PC-9 (cell line): ENCODE measurements around the gene UAP1L1. TPM values are rescaled to one million over a fixed set of nuclear protein-coding genes. Genes with fewer than 3 reads are reported as not detected.

Experiments used
- BruUV-seq: library from RNA; stranded (reverse); fragments of 400-500 nt; replicated peaks from 2 replicates; lab custom pipeline; 2021; lab: Mats Ljungman, UMichigan
- CTCF ChIA-PET: fragments of 300-600 bp; sonication (Branson Sonifier 250); formaldehyde crosslinking; loops from one replicate; lab custom pipeline; 2022; ENCODE audit warnings: antibody characterized with exemption; lab: Charles Lee
- POLR2A ChIA-PET: fragments of 300-600 bp; sonication (Branson Sonifier 250); formaldehyde crosslinking; loops from one replicate; lab custom pipeline; 2022; ENCODE audit warnings: antibody characterized with exemption; ENCODE audit not compliant: unreplicated experiment; lab: Charles Lee
- DNase-seq, 2 experiments: peaks; one replicate each; pipeline versions ENCODE4 v3.0.0 to v3.0.0-alpha.2; 2015 to 2022; ENCODE audit warnings: mixed read lengths in 1 of 2
- H2AFZ ChIP-seq: fragments of 200-600 bp; sonication (generic); 2 replicates; pipeline ENCODE4 v1.8.1; 2017; ENCODE audit warnings: antibody characterized with exemption
- H3F3A ChIP-seq: fragments of 200-600 bp; sonication (generic); 2 replicates; pipeline ENCODE4 v1.8.1; 2017; ENCODE audit warnings: antibody characterized with exemption, mild to moderate bottlenecking, low read depth; ENCODE audit not compliant: insufficient read depth
- H3K27ac ChIP-seq: fragments of 200-600 bp; sonication (generic); 2 replicates; pipeline ENCODE4 v1.6.1; 2016; ENCODE audit warnings: mixed run types
- H3K27me3 ChIP-seq: fragments of 200-600 bp; sonication (generic); 2 replicates; pipeline ENCODE4 v1.6.1; 2016; ENCODE audit warnings: low read depth, mixed run types; ENCODE audit not compliant: insufficient read depth
- H3K36me3 ChIP-seq: fragments of 200-600 bp; sonication (generic); 2 replicates; pipeline ENCODE4 v1.6.1; 2016; ENCODE audit warnings: low read depth, mixed run types
- H3K4me1 ChIP-seq: fragments of 200-600 bp; sonication (generic); replicated peaks from 2 replicates; pipeline ENCODE4 v1.6.1; 2016; ENCODE audit warnings: mixed run types; ENCODE audit not compliant: insufficient read depth
- H3K4me2 ChIP-seq: fragments of 200-600 bp; sonication (generic); 2 replicates; pipeline ENCODE4 v1.6.1; 2017; ENCODE audit warnings: mixed run types
- H3K4me3 ChIP-seq: fragments of 200-600 bp; sonication (generic); 2 replicates; pipeline ENCODE4 v1.6.1; 2016; ENCODE audit warnings: mixed run types
- H3K79me2 ChIP-seq: fragments of 200-600 bp; sonication (generic); 2 replicates; pipeline ENCODE4 v1.6.1; 2017; ENCODE audit warnings: low read depth, mixed run types
- H3K9me2 ChIP-seq: fragments of 200-600 bp; sonication (generic); 2 replicates; pipeline ENCODE4 v1.8.1; 2017; ENCODE audit warnings: mild to moderate bottlenecking; ENCODE audit not compliant: insufficient read depth
- H3K9me3 ChIP-seq: fragments of 200-600 bp; sonication (generic); 2 replicates; pipeline ENCODE4 v1.8.1; 2016; ENCODE audit warnings: low read depth; ENCODE audit not compliant: insufficient read depth
- H4K20me1 ChIP-seq: fragments of 200-600 bp; sonication (generic); 2 replicates; pipeline ENCODE4 v1.8.1; 2017; ENCODE audit not compliant: insufficient read depth
- EZH2 ChIP-seq: fragments of 200-600 bp; sonication (generic); IDR thresholded peaks from 2 replicates; pipeline ENCODE4 v1.8.0; 2017; ENCODE audit warnings: antibody characterized with exemption, low read depth
- intact Hi-C: fragments of 100-400 bp; cut with micrococcal nuclease; formaldehyde crosslinking; loops from one replicate; pipeline ENCODE4 v1.10.0; 2022; ENCODE audit not compliant: unreplicated experiment
- total RNA-seq: library from RNA; stranded (reverse); gene quantifications from 2 replicates; pipeline ENCODE4 v1.2.3, GENCODE V29; 2021
- TF ChIP-seq, protein P1 (sequence below): fragments of 200-600 bp; sonication (generic); conservative IDR thresholded peaks from 2 replicates; pipeline ENCODE4 v1.6.1; 2017; ENCODE audit warnings: mixed run types, antibody characterized with exemption, mild to moderate bottlenecking, moderate library complexity

Gene UAP1L1
- total RNA-seq, 1 experiment from 2014 or later = 9.9 TPM

DNA sequence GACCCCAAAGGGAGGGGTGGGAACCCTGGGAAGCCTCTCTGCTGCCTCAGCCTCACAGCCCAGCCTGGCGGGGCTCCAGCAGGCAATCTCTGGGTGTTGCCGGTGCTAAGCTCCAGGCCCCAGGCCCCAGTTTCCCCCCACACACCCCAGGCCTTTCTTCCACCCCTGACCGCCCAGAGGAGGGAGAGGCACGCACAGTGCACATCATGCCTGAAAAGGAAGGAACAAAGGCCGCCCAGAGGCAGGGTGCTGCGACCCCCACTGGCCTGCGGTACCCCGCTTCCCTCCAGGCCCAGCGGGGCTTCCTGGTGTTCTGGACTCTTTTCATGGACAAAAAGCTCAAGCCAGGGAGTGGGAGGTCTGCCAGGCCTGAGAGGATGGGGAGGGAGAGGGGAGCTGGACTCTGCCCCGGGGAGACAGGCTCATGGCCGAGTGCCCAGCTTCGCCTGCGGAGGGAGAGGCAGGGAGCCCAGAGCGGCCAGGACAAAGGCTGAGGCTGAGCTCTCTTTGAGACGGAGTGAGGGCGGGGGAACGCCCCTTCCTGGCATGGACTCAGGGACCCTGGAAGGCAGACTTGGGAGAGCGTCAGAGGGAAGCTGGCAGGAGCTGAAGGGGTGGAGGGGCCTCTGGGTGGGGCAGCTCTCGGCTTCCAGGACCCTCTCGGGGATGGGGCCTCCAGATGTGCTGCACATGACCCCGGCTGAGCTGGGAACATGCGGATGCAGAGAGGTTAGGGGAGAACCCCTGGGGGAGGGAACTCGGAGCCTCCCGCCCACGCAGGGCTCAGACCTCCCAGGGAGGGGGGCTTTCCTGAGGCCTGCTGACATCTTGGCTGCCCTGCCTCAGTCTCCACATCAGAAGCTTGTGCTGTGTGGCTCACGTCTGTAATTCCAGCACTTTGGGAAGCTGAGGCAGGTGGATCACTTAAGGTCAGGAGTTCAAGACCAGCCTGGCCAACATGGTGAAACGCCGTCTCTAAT lies 21.6 kb upstream of the UAP1L1 start:
- H3K79me2 ChIP-seq = no peaks in the 10 kb centered on the region
- H3K36me3 ChIP-seq = no peaks in the 10 kb centered on the region
- intact Hi-C loops = no loop called here
- H3K4me3 ChIP-seq = no peak overlapping the region
- no peak overlapping the region for H3K27ac ChIP-seq
- DNase-seq = peak in 1 of 2 experiments; percentile 2
- TF ChIP-seq, protein P1, sequence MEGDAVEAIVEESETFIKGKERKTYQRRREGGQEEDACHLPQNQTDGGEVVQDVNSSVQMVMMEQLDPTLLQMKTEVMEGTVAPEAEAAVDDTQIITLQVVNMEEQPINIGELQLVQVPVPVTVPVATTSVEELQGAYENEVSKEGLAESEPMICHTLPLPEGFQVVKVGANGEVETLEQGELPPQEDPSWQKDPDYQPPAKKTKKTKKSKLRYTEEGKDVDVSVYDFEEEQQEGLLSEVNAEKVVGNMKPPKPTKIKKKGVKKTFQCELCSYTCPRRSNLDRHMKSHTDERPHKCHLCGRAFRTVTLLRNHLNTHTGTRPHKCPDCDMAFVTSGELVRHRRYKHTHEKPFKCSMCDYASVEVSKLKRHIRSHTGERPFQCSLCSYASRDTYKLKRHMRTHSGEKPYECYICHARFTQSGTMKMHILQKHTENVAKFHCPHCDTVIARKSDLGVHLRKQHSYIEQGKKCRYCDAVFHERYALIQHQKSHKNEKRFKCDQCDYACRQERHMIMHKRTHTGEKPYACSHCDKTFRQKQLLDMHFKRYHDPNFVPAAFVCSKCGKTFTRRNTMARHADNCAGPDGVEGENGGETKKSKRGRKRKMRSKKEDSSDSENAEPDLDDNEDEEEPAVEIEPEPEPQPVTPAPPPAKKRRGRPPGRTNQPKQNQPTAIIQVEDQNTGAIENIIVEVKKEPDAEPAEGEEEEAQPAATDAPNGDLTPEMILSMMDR = no peak
- no peaks in the 10 kb centered on the region for H4K20me1 ChIP-seq
- CTCF ChIA-PET = interaction anchor here (0.6 to 1.3 kb wide), 4 partner anchors 9 to 268 kb away, joined by 3 to 7 read pairs (median 4); partner anchors contain the start of gene NPDC1
- H3K9me3 ChIP-seq = no peaks in the 10 kb centered on the region
- POLR2A ChIA-PET = no interaction called here
- no peaks in the 10 kb centered on the region for H3K9me2 ChIP-seq
- BruUV-seq = no TSS peak
- no peak overlapping the region for H2AFZ ChIP-seq
- no peak overlapping the region for H3K4me2 ChIP-seq
- H3K4me1 ChIP-seq = no peaks in the 10 kb centered on the region
- peaks cover 3% of the 10 kb centered on the region; the same call in 1 of the 2 replicates for H3F3A ChIP-seq
- no peaks in the 10 kb centered on the region for H3K27me3 ChIP-seq

DNA sequence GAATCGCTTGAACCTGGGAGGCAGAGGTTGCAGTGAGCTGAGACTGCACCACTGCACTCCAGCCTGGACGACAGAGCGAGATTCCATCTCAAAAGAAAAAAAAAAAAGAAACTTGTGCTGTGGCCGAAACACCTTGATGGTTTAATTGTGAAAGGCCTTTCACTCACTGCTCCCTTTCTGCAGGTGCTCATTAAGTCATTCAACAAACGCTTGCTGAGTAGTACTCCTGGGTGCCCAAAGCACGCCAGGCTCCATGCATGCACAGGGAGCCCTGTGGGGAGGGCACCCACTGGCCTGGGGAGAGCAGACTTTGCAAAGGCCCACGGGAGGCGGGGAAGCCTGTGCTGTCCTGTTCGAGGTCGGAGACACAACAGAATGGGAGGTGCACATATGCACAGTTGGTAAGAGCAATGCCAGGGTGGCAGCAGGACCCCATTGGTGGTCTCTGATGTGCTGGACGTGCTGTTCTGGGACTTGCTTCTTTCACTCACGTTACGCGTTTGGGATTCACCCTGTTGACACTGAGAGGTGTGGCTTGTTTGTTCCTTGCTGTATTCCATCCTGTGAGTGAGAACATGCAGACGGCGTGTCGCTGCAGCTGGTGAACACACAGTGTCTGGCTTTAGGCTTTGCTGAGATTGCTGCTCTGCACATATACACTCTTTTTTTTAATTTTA lies 20.4 kb upstream of the UAP1L1 start:
- intact Hi-C loops = no loop called here
- H3K4me3 ChIP-seq = no peak overlapping the region
- no peaks in the 10 kb centered on the region for H3K36me3 ChIP-seq
- H3K27ac ChIP-seq = no peak overlapping the region
- no peak overlapping the region for H3K4me2 ChIP-seq
- H2AFZ ChIP-seq = no peak overlapping the region
- no TSS peak for BruUV-seq
- H3F3A ChIP-seq = peaks cover 3% of the 10 kb centered on the region; the same call in 1 of the 2 replicates
- no peaks in the 10 kb centered on the region for H3K9me3 ChIP-seq
- no peak for TF ChIP-seq EZH2
- TF ChIP-seq, protein P1 = no peak
- no peaks in the 10 kb centered on the region for H3K27me3 ChIP-seq
- no peaks in the 10 kb centered on the region for H3K9me2 ChIP-seq
- no peaks in the 10 kb centered on the region for H3K79me2 ChIP-seq
- DNase-seq = peak in 1 of 2 experiments; percentile 10
- ChIA-PET POLR2A (no interaction called here), CTCF (interaction anchor here (0.7 kb wide), 1 partner anchor 269 kb away, joined by 7 read pairs; no protein-coding TSS in a partner anchor)
- no peaks in the 10 kb centered on the region for H4K20me1 ChIP-seq
- no peaks in the 10 kb centered on the region for H3K4me1 ChIP-seq

GRCh38 chr9:137057545-137057944 lies 19.8 kb upstream of the UAP1L1 start:
- H3K4me2 ChIP-seq = no peak overlapping the region

More at GRCh38 chr9:137057545-137057944, 19.8 kb upstream of the UAP1L1 start:
- Histone ChIP-seq H3K4me1 (no peaks in the 10 kb centered on the region), H4K20me1 (no peaks in the 10 kb centered on the region), H3K79me2 (no peaks in the 10 kb centered on the region), H3F3A (peaks cover 3% of the 10 kb centered on the region; the same call in 1 of the 2 replicates), H2AFZ (no peak overlapping the region), H3K4me3 (no peak overlapping the region), H3K9me3 (no peaks in the 10 kb centered on the region), H3K27ac (no peak overlapping the region), H3K9me2 (no peaks in the 10 kb centered on the region), H3K36me3 (no peaks in the 10 kb centered on the region), H3K27me3 (no peaks in the 10 kb centered on the region)
- no TSS peak for BruUV-seq
- ChIA-PET CTCF (no interaction called here), POLR2A (no interaction called here)
- peak in 1 of 2 experiments; percentile 6 for DNase-seq
- TF ChIP-seq, protein P1 = no peak
- TF ChIP-seq EZH2 = no peak
- intact Hi-C loops = no loop called here
